WI38 (cell line): ENCODE results near the gene ZNF624.
A peak's percentile ranks its signal among the peaks of the same experiment; 100 is the strongest.
"Not testable (repeated sequence)": the region's sequence is repeated elsewhere in the genome, so short reads cannot be mapped to it uniquely, and the experiment has no call there.

Experiments
- H3K4me3 ChIP-seq: 2 replicates; pipeline ENCODE4 v1.5.1; 2011; ENCODE audit warnings: low read depth, mild to moderate bottlenecking, control low read depth, low read length
- CTCF ChIP-seq: IDR thresholded peaks from 2 replicates; pipeline ENCODE4 v1.5.1; 2012; ENCODE audit warnings: low read depth, mild to moderate bottlenecking, control low read depth, low read length

ZNF624 gene

DNA sequence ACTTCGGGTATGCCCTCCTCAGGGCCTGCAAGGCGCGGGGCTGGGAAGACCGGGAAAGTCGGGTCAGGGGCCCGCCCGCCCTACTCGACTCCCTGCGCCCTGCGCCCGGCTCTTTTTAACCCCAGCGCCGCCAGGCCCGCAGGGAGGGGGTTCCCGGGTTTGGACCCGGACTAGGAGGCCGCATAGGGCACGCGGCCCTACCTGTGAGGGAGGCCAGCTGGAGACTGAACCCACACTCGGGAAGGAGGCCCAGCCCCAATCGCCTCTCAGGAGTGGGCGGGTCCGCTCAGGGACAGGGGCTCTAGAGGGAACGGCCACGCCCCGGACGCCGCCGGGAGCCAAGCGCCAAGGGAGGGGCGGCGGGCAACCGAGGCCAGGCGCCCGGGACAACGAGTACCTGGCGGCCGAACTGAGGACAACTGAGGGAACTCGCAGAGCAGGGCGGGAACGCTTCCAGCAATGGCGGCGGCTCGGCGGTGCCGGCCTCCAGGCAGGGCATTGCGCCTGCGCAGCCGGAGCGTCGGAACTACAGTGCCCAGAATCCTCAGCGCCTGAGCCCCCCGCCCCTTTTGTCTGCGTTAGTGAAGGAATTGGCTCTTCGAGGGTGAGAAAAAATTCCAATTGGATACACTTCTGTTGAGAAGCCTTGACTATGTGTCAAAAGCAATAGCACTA lies at the start of gene ZNF624:
ZNF624 (minus strand) TSS at position 484 of the 675 bp plus-strand sequence.
- TF ChIP-seq CTCF: no peak
- peak within 1 kb of the TSS; percentile 85 for H3K4me3 ChIP-seq

- H3K4me3 ChIP-seq: not testable (repeated sequence)
These were observed 44.0 kb upstream of the ZNF624 start for GRCh38 chr17:16697603-16698002.

DNA sequence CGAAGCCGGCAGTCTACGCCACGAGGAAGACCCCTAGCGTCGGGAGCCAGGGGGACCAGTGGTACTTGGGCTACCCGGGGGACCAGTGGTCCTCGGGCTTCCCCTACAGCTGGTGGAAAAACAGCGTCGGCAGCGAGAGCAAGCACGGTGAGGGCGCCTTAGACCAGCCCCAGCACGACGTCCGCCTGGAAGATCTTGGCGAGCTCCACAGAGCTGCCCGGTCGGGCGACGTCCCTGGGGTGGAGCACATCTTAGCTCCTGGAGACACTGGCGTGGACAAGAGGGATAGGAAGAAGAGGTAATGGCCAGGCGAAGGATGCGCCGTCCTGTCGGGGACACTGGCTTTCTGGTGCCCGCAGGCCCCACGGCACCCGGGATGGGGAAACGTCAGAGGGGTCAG lies 36.8 kb upstream of the ZNF624 start:
- H3K4me3 ChIP-seq: not testable (repeated sequence)

- not testable (repeated sequence) for H3K4me3 ChIP-seq
- 0 out of 2 replicates have a peak, but pooled peaks have one; percentile 16 for TF ChIP-seq CTCF
These were observed 36.2 kb upstream of the ZNF624 start, which contains the start of gene CCDC144A for GRCh38 chr17:16689731-16690281. Gene CCDC144A (plus strand): TSS chr17:16690241. CDS start chr17:16690401, 160 bp downstream.

DNA sequence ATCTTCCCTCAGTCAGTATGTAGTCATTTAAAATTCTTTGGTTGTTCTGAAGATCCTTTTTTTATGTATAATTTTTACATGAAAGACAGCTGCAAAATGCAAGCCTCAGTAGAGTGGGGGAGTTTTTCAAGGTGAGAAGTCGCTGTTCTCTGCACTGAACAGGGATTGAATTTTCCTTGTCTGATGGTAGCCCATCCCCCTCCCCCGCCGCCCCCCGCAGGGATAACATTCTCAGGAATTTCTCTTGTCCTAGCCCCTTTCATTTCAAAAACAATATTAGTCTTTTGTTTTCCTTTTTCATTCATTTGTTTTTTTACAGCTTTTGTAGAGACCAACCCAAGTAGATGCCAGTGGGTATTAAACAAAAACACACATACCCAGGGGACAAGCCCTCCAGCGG lies 33.5 kb upstream of the ZNF624 start:
- not testable (repeated sequence) for H3K4me3 ChIP-seq

GRCh38 chr17:16686019-16686418 lies 32.4 kb upstream of the ZNF624 start:
- not testable (repeated sequence) for H3K4me3 ChIP-seq

DNA sequence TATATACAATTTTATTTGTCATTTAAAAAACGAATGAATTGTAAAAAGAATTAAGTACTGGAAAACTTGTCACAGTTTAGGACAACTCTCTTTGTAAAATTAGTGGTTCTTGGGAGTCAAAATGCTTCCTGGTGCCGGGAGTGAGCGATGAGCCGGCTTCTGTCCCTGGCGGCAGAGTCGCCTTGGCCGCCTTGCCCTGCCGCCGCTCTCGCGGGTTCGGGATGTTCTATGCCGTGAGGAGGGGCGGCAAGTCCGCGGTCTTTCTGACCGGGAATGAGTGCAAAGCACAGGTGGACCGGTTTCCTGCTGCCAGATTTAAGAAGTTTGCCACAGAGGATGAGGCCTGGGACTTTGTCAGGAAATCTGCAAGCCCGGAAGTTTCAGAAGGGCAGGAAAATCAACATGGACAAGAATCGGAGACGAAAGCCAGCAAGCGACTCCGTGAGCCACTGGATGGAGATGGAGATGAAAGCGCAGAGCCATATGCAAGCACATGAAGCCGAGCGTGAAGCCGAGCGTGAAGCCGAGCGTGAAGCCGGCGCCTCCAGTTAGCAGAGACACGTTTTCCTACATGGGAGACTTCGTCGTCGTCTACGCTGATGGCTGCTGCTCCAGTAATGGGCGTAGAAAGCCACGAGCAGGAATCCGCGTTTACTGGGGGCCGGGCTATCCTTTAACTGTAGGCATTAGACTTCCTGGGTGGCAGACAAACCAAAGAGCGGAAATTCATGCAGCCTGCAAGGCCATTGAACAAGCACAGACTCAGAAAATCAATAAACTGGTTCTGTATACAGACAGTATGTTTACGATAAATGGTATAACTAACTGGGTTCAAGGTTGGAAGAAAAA lies 29.9 kb upstream of the ZNF624 start:
- H3K4me3 ChIP-seq: not testable (repeated sequence)

GRCh38 chr17:16676676-16677268 lies 23.1 kb upstream of the ZNF624 start:
- no peak for TF ChIP-seq CTCF

GRCh38 chr17:16666907-16667636 lies 13.4 kb upstream of the ZNF624 start:
- H3K4me3 ChIP-seq: not testable (repeated sequence)

More at GRCh38 chr17:16676676-16677268, 23.1 kb upstream of the ZNF624 start:
- no peak overlapping the region for H3K4me3 ChIP-seq

- H3K4me3 ChIP-seq: not testable (repeated sequence)
These were observed 12.9 kb upstream of the ZNF624 start for GRCh38 chr17:16666553-16666906.
